ENCODE data around the gene IQCN.

Gene IQCN

GRCh38 chr19:18306209-18306887, 32.1 kb upstream of the IQCN start:
- DNase-seq = no peak

- DNase-seq = peak; percentile 61 to 71
Observed at GRCh38 chr19:18304458-18305310, 30.4 kb upstream of the IQCN start.

DNA sequence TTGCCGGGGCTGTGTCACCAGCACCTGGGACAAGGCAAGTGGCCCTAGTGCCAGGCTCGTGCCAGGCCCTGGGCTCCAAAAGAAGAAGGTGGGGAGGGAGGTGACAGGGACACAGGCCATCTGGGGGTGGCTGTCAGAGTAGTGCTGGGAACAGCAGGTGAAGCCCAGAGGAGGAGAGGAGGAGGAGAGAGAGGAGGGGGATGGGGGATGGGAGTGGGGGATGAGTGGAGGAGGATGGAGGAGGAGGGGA, 29.9 kb upstream of the IQCN start:
- no peak for DNase-seq

- no peak for DNase-seq
Observed at GRCh38 chr19:18301718-18302111, 27.5 kb upstream of the IQCN start.

DNA sequence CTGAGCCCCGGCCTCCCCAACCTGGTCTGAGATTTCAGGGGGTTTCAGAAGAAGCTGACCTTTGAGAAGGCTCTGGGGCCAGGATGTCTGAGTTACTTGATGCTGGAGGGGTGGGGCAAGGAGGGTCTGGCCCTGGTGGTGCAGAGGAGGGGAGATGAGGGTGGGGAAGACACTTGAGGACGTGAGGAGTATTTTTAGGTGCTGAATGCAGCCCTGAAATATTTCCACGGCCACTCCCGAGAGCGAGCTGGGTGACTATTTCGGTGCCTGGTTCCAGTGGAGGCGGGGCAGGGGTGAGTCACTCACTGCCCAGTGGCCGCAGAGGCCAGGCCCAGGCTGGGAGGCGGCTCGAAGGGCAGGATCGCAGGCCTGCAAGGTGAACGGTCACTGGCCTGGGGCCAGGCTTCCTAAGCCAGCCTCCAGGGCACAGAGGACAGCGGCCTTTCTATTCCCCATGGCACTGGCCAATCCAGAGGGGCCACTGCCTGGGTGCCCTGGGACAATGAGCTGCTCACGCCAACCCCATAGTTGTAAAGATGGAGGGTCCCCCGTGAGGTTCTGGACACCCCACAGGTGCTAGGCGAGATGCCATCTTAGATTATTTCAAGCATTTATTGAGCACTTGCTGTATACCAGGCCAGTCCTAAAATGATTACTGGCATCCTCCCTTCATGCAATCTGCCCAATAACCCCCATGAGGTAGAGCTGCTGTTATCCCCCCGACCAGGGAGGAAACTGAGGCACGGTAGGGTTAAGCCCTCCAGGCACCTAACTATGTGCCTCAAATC, 26.9 kb upstream of the IQCN start:
- no peak for DNase-seq

DNA sequence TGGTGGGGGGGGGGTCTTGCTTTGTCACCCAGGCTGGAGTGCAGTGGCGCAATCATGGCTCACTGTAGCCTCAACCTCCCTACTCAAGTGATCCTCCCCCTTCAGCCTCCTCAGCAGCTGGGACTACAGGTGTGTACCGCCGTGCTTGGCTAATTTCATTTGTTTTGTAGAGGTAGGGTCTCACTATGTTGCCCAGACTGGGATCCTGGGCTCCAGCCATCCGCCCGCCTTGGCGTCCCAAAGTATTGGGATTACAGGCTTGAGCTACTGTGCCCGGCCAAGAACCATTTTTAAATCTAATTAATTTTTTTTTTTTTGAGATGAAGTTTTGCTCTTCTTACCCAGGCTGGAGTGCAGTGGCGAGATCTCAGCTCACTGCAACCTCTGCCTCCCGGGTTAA, 25.4 kb upstream of the IQCN start:
- no peak for DNase-seq

DNA sequence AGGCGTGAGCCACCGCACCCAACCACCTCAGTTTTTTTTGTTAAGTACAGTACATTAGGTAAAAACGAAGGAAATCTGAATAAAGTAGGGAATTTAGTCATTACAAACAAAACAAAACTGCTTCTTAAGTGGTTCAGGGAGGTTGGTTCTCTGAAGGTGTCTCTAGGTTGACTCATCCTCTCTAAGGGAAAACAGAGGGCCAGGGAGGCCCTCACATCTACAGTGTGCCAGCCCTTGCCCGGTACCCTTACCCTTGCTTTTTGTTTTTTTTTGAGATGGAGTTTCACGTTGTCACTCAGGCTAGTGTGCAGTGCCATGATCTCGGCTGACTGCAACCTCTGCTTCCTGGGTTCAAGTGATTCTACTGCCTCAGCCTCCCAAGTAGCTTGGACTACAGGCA, 24.3 kb upstream of the IQCN start:
- DNase-seq = no peak

DNA sequence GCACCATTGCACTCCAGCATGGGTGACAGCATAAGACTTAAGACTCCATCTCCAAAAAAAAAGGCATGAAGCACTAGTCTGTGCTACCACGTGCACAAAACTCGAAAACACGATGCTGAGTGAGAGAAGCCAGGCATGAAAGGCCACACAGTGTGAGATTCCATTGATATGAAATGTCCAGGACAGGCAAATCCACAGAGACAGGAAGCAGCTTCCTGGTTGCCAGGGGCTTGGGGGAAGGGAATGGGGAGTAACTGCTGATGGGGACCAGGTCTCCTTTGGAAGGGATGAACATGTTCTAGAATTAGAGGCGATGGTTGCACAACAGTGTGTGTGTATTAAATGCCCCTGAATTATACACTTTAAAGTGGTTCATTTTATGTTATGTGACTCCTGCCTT, 23.1 kb upstream of the IQCN start:
- DNase-seq = no peak

- DNase-seq = no peak
Observed at GRCh38 chr19:18295034-18295451, 20.8 kb upstream of the IQCN start.

GRCh38 chr19:18294467-18294864, 20.2 kb upstream of the IQCN start:
- DNase-seq = peak in 1 of 2 donors; percentile 12

DNA sequence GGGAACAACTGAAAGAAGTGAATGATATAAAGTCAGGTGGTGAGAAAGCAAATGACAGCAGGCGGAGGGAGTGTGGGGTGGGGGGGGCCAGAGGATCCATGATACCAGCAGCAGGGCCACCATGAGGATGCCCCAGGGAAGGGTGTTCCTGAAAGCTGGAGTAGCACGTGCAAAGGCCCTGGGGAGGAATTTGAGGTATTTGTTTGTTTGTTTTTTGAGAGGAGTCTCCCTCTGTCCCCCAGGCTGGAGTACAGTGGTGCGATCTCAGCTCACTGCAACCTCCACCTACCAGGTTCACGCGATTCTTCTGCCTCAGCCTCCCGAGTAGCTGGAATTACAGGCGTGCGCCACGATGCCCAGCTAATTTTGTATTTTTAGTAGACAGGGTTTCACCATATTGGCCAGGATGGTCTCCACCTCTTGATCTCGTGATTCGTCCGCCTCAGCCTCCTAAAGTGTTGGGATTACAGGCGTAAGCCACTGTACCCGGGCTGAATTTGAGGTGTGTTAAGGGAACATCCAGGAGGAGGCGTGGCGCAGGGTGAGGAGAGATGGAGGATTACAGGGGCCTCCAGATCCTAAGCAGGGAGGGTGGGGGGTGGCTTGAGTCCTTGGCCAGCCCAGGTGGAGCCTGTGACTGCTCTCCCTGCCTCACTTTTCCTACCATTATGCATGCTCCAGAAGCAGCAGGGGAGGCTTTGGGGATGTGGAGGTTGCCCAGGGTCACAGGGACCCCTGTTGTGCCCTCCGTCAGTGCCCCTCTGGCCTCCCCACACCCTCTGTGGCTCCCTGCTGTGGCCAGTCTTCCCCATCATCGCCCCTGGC, 19.6 kb upstream of the IQCN start:
- DNase-seq = no peak

GRCh38 chr19:18292810-18293641, 18.8 kb upstream of the IQCN start:
- peak; percentile 41 to 54 for DNase-seq

DNA sequence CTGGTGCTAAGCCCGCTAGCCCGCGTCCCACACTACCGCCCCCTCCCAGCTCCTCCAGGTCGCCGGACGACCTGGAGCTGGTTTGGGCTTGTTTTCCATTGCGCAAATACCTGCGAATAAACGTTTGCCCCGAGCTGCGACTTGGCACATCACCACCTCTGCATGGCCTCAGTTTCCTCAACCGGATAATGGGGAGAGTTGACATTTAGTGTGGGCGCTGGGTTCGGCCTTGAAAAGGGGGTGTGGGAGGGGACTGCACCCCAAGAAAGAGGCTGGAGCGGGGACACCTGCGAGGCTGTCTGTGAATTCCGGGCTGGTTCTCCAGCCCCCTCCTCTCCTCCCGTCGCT, 18.2 kb upstream of the IQCN start:
- DNase-seq = no peak

DNA sequence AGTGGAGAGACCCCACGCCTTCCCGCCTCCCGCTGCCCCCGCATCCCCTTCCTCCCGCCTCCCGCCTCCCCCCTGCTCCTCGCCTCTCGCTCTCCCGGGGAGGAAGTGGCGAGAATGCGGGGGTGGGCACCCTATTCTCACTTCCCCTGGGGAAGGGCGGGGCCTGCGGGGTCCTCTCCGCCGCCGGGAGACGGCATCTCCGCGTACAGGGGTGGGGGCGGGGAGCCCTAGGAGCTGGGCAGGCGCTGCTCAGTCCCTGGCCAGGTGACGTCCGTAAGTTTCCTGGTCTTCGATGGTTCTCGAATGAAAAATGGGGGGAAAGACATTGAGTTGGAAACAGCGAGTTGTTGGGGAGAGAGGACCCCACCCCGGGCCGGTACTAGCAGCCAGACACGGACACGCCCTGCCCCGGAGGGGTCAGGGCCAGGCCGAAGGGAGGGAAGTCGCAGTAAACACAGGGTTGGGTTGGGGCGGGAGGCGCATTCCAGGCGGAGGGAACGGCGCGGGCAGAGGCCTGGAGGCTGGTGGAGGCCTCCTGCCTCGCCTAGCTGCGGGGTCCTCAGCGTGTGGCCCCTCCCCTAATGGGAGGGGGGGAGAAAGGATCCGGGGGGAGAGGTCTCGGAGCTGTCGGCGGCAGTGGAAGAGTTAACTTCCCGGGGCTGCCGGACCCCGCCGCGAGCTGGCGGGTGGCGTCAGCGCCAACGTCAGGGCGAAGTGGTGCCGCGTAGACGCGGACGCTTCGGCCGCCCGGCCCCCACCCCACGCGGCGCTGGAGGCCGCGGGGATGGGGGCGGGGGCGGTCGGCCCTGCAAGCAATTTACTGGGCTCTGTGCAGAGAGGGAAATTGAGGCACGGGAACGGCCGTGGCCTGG, 17.6 kb upstream of the IQCN start:
- peak; percentile 55 to 74 for DNase-seq

DNA sequence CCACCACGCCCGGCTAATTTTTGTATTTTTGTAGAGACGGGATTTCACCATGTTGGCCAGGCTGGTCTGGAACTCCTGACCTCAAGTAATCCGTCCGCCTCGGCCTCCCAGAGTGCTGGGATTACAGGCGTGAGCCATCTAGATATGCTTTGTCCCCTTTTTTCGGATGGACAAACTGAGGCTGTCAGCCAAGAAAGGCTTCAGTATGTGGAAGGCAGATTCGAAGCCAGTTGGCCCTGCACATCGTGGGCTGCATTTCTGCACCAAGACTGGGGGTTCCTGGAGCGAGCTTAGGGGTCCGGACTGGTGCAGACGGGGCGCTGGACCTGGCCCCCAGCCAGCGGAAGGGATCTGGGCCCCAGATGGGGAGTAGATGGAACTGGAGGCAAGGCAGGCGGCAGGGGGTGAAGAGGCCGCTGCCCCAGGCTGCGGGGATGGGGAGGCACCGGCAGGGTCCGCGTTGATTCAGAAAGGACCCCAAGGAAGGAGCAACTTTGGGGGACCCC, 16.8 kb upstream of the IQCN start:
- no peak for DNase-seq

DNA sequence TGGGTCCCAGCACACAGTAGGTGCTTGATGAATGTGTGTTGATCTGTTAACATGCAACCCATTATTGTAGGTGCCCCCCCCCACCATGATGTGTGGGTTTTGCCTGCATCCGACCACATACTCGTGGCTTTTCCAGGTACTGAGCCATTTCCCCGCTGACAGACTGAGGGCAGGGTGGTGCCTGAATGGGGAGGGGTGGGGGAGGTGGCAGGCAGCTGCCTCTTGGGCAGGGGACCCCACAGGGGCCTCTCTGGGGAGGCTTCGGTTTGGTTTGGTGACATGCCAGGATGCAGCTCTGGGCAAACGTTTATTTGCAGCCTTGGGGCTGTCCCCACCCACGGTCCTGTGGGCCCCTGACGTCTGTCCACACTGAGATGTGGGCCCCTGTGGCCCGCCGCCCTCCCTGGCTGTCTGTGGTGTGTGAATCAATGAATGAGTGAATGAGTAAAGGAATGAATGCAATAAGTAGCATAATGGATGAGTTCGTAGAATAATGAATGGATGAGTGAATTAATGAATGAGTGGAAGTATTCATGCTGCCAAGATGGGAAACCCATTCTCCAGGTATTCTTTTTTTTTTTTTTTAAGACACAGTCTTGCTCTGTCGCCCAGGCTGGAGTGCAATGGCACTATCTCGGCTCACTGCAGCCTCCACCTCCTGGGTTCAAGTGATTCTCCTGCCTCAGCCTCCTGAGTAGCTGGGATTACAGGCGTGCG, 16.2 kb upstream of the IQCN start:
- DNase-seq = no peak

- DNase-seq = no peak
Observed at GRCh38 chr19:18289471-18290301, 15.4 kb upstream of the IQCN start.

- DNase-seq = no peak
Observed at GRCh38 chr19:18287836-18288772, 13.9 kb upstream of the IQCN start.
